Body of pancreas (tissue), 4 donors: ENCODE results near the gene MELTF.

Experiments used
- CTCF ChIP-seq, 7 experiments: fragments of 450-650 bp in 4 of 7; fragments of 200-600 bp in 3 of 7; sonication (generic) in 3 of 7; IDR thresholded peaks; one replicate each; pipeline ENCODE4 v1.5.1; 2016 to 2019; ENCODE audit warnings: antibody characterized with exemption in 7 of 7
- POLR2A ChIP-seq, 3 donors: fragments of 450-650 bp; IDR thresholded peaks; one replicate each; pipeline ENCODE4 v1.6.1; 2016; ENCODE audit warnings: antibody characterized with exemption in 3 of 3, mild to moderate bottlenecking in 2 of 3

GRCh38 chr3:197064771-197065170 lies 35.2 kb upstream of the MELTF start:
- TF ChIP-seq POLR2A (IDR thresholded peaks at IDR 0.05) = no peak
- no peak for TF ChIP-seq CTCF (IDR thresholded peaks at IDR 0.05)
